Measurements from ENCODE around the gene SPOCK3.

DNA sequence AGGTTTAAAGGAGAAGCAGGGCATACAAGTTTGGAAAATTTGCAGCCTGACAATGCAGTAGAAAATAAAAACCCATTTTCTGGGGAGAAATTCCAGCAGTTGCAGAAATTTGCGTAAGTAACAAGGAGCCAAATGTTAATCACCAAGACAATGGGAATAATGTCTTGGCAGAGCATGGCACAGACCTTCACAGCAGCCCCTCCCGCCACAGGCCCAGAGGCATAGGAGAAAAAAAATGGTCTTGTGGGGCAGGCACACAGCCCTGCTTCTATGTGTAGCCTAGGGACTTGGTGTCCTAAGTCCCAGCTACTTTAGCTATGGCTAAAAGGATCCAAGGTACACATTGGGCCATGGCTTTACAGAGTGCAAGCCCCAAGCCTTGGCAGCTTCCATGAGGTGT, 65.7 kb downstream of the SPOCK3 start:
- TF ChIP-seq NR2C2 (CRISPR knock-in tag; IDR thresholded peaks at IDR 0.05), result no peak
- TF ChIP-seq TP53 (CRISPR knock-in tag; IDR thresholded peaks at IDR 0.05), result no peak
- no peak for TF ChIP-seq CTCF (IDR thresholded peaks at IDR 0.05)
- TF ChIP-seq, protein P1, sequence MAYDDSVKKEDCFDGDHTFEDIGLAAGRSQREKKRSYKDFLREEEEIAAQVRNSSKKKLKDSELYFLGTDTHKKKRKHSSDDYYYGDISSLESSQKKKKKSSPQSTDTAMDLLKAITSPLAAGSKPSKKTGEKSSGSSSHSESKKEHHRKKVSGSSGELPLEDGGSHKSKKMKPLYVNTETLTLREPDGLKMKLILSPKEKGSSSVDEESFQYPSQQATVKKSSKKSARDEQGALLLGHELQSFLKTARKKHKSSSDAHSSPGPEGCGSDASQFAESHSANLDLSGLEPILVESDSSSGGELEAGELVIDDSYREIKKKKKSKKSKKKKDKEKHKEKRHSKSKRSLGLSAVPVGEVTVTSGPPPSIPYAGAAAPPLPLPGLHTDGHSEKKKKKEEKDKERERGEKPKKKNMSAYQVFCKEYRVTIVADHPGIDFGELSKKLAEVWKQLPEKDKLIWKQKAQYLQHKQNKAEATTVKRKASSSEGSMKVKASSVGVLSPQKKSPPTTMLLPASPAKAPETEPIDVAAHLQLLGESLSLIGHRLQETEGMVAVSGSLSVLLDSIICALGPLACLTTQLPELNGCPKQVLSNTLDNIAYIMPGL (CRISPR knock-in tag; IDR thresholded peaks at IDR 0.05), result no peak
- no peak for TF ChIP-seq FOXP1 (CRISPR knock-in tag; IDR thresholded peaks at IDR 0.05; ENCODE audit: borderline replicate concordance)
- TF ChIP-seq, protein P2, sequence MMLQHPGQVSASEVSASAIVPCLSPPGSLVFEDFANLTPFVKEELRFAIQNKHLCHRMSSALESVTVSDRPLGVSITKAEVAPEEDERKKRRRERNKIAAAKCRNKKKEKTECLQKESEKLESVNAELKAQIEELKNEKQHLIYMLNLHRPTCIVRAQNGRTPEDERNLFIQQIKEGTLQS (CRISPR knock-in tag; conservative IDR thresholded peaks at IDR 0.05), result no peak
- no peak for TF ChIP-seq E2F4 (CRISPR knock-in tag; IDR thresholded peaks at IDR 0.05; ENCODE audit: borderline replicate concordance, low read depth)
- TF ChIP-seq MXD4 (CRISPR knock-in tag; IDR thresholded peaks at IDR 0.05; ENCODE audit: borderline replicate concordance), result no peak
- TF ChIP-seq CREM (CRISPR knock-in tag; IDR thresholded peaks at IDR 0.05), result no peak
- no peak for TF ChIP-seq ZNF121 (CRISPR knock-in tag; IDR thresholded peaks at IDR 0.05)
- TF ChIP-seq ZNF317 (CRISPR knock-in tag; IDR thresholded peaks at IDR 0.05; ENCODE audit: borderline replicate concordance, low read depth), result no peak
- no peak for TF ChIP-seq SMAD3 (CRISPR knock-in tag; IDR thresholded peaks at IDR 0.05; ENCODE audit: borderline replicate concordance)

All from WTC11 (cell line).